Nephron (organoid): ENCODE results near the gene SORL1.

Source experiments
- H3K27ac Mint-ChIP-seq, 3 experiments: 2 replicates each; pipeline ENCODE4 v1.8.0; 2020; ENCODE audit warnings: mixed read lengths in 3 of 3, mild to moderate bottlenecking in 2 of 3, moderate library complexity in 1 of 3
- H3K27me3 Mint-ChIP-seq: 2 replicates; pipeline ENCODE4 v1.8.0; 2021; ENCODE audit warnings: low read depth, mild to moderate bottlenecking, moderate library complexity, mixed read lengths
- H3K36me3 Mint-ChIP-seq: 2 replicates; pipeline ENCODE4 v1.8.0; 2020; ENCODE audit warnings: low read depth, mixed read lengths
- H3K4me1 Mint-ChIP-seq: 2 replicates; pipeline ENCODE4 v1.8.0; 2020; ENCODE audit warnings: mixed read lengths
- H3K4me3 Mint-ChIP-seq, 3 experiments: 2 replicates each; pipeline ENCODE4 v1.8.0; 2020; ENCODE audit warnings: mild to moderate bottlenecking in 3 of 3, mixed read lengths in 3 of 3, moderate library complexity in 2 of 3
- H3K9me3 Mint-ChIP-seq: 2 replicates; pipeline ENCODE4 v1.8.0; 2020; ENCODE audit warnings: mixed read lengths
- TF ChIP-seq, protein P1 (sequence below), 3 experiments: fragments of 200-600 bp; sonication (generic); IDR thresholded peaks; one replicate each; pipeline ENCODE4 v1.5.0; 2021; ENCODE audit warnings: antibody characterized with exemption in 3 of 3; ENCODE audit not compliant: unreplicated experiment in 3 of 3

Gene SORL1

DNA sequence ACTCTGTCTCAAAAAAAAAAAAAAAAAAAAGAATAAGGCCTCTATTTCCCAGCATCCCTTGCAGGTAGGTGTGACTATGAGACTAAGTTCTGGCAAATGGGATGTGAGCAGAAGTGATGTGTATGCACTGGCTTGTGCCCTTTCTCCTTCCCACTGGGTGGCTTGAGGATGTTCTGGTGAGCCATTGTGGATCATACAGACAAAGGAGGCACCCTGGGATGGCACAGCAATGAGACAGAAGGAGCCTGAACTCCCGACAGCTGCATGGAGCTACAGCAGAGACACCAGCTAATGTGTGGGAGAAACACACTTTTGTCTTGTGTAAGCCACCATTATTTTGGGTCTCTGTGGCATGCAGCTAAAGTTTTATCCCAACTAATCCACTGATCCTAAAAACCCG lies 10.6 kb upstream of the SORL1 start:
- no peak overlapping the region for H3K27ac Mint-ChIP-seq
- peaks cover 4% of the 10 kb centered on the region for H3K27me3 Mint-ChIP-seq
- TF ChIP-seq, protein P1, sequence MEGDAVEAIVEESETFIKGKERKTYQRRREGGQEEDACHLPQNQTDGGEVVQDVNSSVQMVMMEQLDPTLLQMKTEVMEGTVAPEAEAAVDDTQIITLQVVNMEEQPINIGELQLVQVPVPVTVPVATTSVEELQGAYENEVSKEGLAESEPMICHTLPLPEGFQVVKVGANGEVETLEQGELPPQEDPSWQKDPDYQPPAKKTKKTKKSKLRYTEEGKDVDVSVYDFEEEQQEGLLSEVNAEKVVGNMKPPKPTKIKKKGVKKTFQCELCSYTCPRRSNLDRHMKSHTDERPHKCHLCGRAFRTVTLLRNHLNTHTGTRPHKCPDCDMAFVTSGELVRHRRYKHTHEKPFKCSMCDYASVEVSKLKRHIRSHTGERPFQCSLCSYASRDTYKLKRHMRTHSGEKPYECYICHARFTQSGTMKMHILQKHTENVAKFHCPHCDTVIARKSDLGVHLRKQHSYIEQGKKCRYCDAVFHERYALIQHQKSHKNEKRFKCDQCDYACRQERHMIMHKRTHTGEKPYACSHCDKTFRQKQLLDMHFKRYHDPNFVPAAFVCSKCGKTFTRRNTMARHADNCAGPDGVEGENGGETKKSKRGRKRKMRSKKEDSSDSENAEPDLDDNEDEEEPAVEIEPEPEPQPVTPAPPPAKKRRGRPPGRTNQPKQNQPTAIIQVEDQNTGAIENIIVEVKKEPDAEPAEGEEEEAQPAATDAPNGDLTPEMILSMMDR (IDR thresholded peaks at IDR 0.05; ENCODE audit: unreplicated experiment in 3 of 3): no peak
- no peaks in the 10 kb centered on the region for H3K36me3 Mint-ChIP-seq
- no peak overlapping the region for H3K4me3 Mint-ChIP-seq
- peaks cover 14% of the 10 kb centered on the region for H3K4me1 Mint-ChIP-seq
- no peaks in the 10 kb centered on the region for H3K9me3 Mint-ChIP-seq

DNA sequence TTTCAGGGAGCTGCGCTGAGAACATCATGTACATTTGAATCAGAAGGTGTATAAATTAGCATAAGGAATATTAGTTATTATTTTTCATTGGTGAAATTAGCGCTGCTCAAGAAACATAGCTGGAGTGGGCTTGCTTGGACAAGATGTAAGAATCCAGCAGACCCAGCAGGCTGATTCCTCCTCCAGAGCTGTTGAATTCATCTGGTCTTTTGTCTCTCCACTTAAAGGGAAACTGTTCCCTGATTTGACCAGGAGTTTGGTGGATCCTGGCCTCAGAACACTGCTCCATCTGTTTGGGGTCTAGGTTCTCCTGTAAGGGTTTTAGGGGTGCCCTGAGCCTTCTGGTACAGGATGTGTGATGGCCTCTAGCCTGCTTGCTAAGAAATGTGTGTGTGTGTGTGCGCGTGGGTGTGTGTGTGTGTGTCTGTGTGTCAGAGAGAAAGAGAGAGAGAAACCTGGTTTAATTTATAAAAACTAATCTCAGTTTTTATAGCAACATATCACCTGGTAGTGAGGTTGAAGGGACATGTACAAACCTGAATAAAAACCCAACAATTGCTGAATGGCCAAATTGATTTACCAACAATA lies 8.3 kb upstream of the SORL1 start:
- Mint-ChIP-seq H3K4me3 (no peak overlapping the region), H3K4me1 (peaks cover 14% of the 10 kb centered on the region), H3K27me3 (peaks cover 9% of the 10 kb centered on the region), H3K36me3 (no peaks in the 10 kb centered on the region), H3K9me3 (no peaks in the 10 kb centered on the region), H3K27ac (no peak overlapping the region)
- TF ChIP-seq, protein P1 (IDR thresholded peaks at IDR 0.05; ENCODE audit: unreplicated experiment in 3 of 3): no peak

DNA sequence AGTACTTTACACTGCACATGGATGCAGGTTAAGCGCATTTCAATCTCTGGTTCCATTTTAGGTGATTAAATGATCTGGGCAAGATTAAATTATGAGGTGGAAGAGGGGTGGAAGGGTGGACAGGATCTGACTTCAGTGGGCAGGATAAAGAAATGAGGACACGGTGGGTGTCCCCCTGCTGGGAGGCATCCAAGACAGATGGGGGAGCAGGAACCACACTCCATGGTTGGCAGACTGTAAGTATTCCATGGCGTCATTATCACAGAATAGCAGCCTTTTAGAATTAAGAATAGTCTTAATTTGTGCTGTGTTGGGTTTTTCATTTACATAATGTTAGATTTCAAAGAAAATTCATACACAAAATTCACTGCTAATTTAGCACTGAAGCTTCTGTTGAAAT lies 7.6 kb upstream of the SORL1 start:
- H3K4me3 Mint-ChIP-seq: no peak overlapping the region
- H3K27me3 Mint-ChIP-seq: peaks cover 17% of the 10 kb centered on the region
- TF ChIP-seq, protein P1 (IDR thresholded peaks at IDR 0.05; ENCODE audit: unreplicated experiment in 3 of 3): no peak
- H3K4me1 Mint-ChIP-seq: peaks cover 14% of the 10 kb centered on the region
- H3K36me3 Mint-ChIP-seq: no peaks in the 10 kb centered on the region
- no peaks in the 10 kb centered on the region for H3K9me3 Mint-ChIP-seq
- H3K27ac Mint-ChIP-seq: no peak overlapping the region

DNA sequence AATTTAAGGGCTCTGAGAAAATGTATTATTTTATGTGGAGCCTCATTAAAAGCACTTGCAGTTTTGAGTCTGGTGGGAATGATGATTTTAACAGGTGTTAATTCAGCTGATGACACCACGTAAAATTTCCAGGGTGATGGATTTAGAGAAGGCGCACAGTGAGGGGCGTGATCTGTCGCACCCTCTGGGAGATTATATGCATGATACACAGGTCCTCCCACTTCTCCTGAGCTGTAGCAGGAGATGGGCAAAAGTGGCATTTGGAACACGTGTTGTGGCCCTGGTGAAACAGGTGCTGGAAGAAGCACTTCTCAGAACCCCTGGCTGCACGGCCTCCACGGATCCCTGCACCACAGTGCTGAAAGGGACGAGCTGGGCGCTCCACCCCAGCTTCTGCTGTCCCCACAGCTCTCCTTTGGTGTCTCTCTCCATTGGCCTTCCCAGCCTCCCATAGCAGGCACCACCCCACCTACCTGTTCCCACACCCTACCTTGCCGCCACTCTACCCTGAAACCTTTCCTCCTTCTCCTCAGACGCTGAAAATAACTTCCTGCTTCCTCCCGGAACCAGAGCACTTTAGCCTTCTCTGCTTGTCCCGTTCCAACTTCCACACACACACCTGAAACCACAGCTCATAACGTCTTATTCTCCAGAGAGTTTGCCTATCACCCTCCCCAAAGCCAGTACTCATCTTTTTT lies 6.9 kb upstream of the SORL1 start:
- peaks cover 14% of the 10 kb centered on the region for H3K4me1 Mint-ChIP-seq
- TF ChIP-seq, protein P1 (IDR thresholded peaks at IDR 0.05; ENCODE audit: unreplicated experiment in 3 of 3): no peak
- H3K4me3 Mint-ChIP-seq: no peak overlapping the region
- no peaks in the 10 kb centered on the region for H3K36me3 Mint-ChIP-seq
- H3K27me3 Mint-ChIP-seq: peaks cover 24% of the 10 kb centered on the region
- no peaks in the 10 kb centered on the region for H3K9me3 Mint-ChIP-seq
- H3K27ac Mint-ChIP-seq: peak overlapping the region; percentile 11 to 27 (median 19)

DNA sequence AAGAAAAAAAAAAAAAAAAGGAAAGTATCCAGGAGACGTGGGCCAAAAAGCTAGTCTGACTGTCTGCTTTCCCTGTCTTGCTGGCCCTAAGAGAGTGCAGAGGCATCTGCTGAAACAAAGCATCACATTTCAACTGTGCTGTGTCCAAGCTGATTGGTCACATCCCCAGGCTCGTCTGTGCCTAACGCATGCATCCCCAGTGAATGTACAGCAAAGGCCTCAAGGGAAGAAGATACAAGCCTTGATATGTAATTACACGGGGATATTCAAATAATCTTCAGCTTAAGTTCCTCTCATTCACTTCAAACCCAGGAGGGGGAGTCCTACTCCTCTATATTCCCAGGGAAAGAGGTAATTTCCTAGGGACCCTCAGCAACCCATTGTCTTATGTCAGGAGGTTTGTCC lies 5.4 kb upstream of the SORL1 start:
- peak overlapping the region in 1 of 3 experiments; percentile 19 for H3K4me3 Mint-ChIP-seq

More for the DNA sequence above, 5.4 kb upstream of the SORL1 start:
- peaks cover 18% of the 10 kb centered on the region for H3K4me1 Mint-ChIP-seq
- peak overlapping the region in 2 of 3 experiments; percentile 11 to 48 for H3K27ac Mint-ChIP-seq
- no peaks in the 10 kb centered on the region for H3K36me3 Mint-ChIP-seq
- TF ChIP-seq, protein P1 (IDR thresholded peaks at IDR 0.05; ENCODE audit: unreplicated experiment in 3 of 3): no peak
- no peaks in the 10 kb centered on the region for H3K9me3 Mint-ChIP-seq
- peaks cover 37% of the 10 kb centered on the region for H3K27me3 Mint-ChIP-seq
